HEK293T (cell line): Measurements from ENCODE around the gene RRAS.

ENCODE experiments used
- FOXK2 ChIP-seq: fragments of 450-650 bp; IDR thresholded peaks from 2 replicates; pipeline ENCODE4 v1.6.1; 2016; ENCODE audit warnings: mild to moderate bottlenecking
- HDGF ChIP-seq: fragments of 450-650 bp; IDR thresholded peaks from 2 replicates; pipeline ENCODE4 v1.6.1; 2017; ENCODE audit warnings: antibody characterized with exemption, borderline replicate concordance
- LEF1 ChIP-seq: fragments of 450-650 bp; IDR thresholded peaks from 2 replicates; pipeline ENCODE4 v1.6.1; 2017; ENCODE audit warnings: mild to moderate bottlenecking, borderline replicate concordance
- NFRKB ChIP-seq: fragments of 450-650 bp; IDR thresholded peaks from 2 replicates; pipeline ENCODE4 v1.6.1; 2016; ENCODE audit warnings: mild to moderate bottlenecking, moderate library complexity
- SP1 ChIP-seq: fragments of 450-650 bp; IDR thresholded peaks from 2 replicates; pipeline ENCODE4 v1.6.1; 2017
- TARDBP ChIP-seq: fragments of 450-650 bp; IDR thresholded peaks from 2 replicates; pipeline ENCODE4 v1.6.1; 2016

DNA sequence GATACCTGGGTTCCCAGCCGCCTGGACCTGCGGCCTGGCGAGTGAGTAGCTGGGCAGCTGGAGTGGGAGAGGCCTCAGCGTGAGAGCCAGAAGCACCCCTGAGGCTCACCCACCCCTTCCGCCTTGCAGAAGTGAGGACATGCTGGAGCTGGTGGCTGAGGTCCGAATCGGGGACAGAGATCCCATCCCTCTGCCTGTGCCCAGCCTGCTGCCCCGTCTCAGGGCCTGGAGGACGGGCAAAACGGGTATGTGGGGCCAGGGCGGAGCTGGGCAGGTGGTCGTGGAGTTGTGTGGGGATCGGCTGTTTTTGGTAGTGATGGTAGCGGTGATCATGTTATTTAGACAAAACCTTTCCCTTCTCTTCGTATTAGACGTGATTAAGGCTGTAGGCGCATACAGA, 6.6 kb upstream of the RRAS start:
- TF ChIP-seq NFRKB (no peak), FOXK2 (no peak), HDGF (no peak), SP1 (no peak), LEF1 (no peak), TARDBP (no peak)
